Hepatocyte (in vitro differentiated cells): ENCODE data around the gene SERPINH1. TPM values are rescaled to one million over a fixed set of nuclear protein-coding genes. Genes with fewer than 3 reads are reported as not detected.

Source experiments
- DNase-seq: peaks from one replicate; pipeline ENCODE4 v3.0.0-alpha.2; 2016; ENCODE audit warnings: low spot score
- H2AFZ ChIP-seq: fragments of 200-600 bp; sonication (generic); 2 replicates; pipeline ENCODE4 v1.6.0; 2016; ENCODE audit warnings: antibody characterized with exemption, mild to moderate bottlenecking
- H3K27ac ChIP-seq: fragments of 200-600 bp; sonication (generic); 2 replicates; pipeline ENCODE4 v1.5.1; 2016; ENCODE audit warnings: mild to moderate bottlenecking
- H3K27me3 ChIP-seq: fragments of 200-600 bp; sonication (generic); 2 replicates; pipeline ENCODE4 v1.6.1; 2016
- H3K36me3 ChIP-seq: fragments of 200-600 bp; sonication (generic); replicated peaks from 2 replicates; pipeline ENCODE4 v1.5.1; 2016; ENCODE audit warnings: low read depth; ENCODE audit not compliant: insufficient read depth
- H3K4me1 ChIP-seq: fragments of 200-600 bp; sonication (generic); 2 replicates; pipeline ENCODE4 v1.5.1; 2016; ENCODE audit warnings: mild to moderate bottlenecking, moderate library complexity; ENCODE audit not compliant: insufficient read depth
- H3K4me2 ChIP-seq: fragments of 200-600 bp; sonication (generic); 2 replicates; pipeline ENCODE4 v1.6.0; 2016
- H3K4me3 ChIP-seq: fragments of 200-600 bp; sonication (generic); 2 replicates; pipeline ENCODE4 v1.5.1; 2016; ENCODE audit warnings: mild to moderate bottlenecking
- H3K79me2 ChIP-seq: fragments of 200-600 bp; sonication (generic); 2 replicates; pipeline ENCODE4 v1.6.0; 2017; ENCODE audit warnings: mild to moderate bottlenecking
- H3K9me2 ChIP-seq: fragments of 200-600 bp; sonication (generic); replicated peaks from 2 replicates; pipeline ENCODE4 v1.6.0; 2017; ENCODE audit warnings: mild to moderate bottlenecking; ENCODE audit not compliant: insufficient read depth
- H3K9me3 ChIP-seq: fragments of 200-600 bp; sonication (generic); 2 replicates; pipeline ENCODE4 v1.5.1; 2016; ENCODE audit warnings: low read depth, mild to moderate bottlenecking
- H4K20me1 ChIP-seq: fragments of 200-600 bp; sonication (generic); 2 replicates; pipeline ENCODE4 v1.6.0; 2016; ENCODE audit warnings: mild to moderate bottlenecking; ENCODE audit not compliant: insufficient read depth, poor library complexity, severe bottlenecking
- CTCF ChIP-seq: fragments of 200-600 bp; sonication (generic); IDR thresholded peaks from 2 replicates; pipeline ENCODE4 v1.5.1; 2016; ENCODE audit warnings: antibody characterized with exemption, mild to moderate bottlenecking; ENCODE audit not compliant: poor library complexity
- EZH2 ChIP-seq: fragments of 200-600 bp; sonication (generic); IDR thresholded peaks from 2 replicates; pipeline ENCODE4 v1.6.1; 2016; ENCODE audit warnings: antibody characterized with exemption, mild to moderate bottlenecking, borderline replicate concordance
- EZH2phosphoT487 ChIP-seq: fragments of 200-600 bp; sonication (generic); IDR thresholded peaks from one replicate; pipeline ENCODE4 v1.6.1; 2018; ENCODE audit warnings: antibody characterized with exemption, mild to moderate bottlenecking, low read depth, moderate library complexity; ENCODE audit not compliant: unreplicated experiment, severe bottlenecking
- WGBS: methylation state at CpG from one replicate; pipeline ENCODE4 v1.1.6; 2016; ENCODE audit warnings: low lambda C conversion rate; ENCODE audit errors: missing lambda C conversion rate; 5-methylcytosine and 5-hydroxymethylcytosine counted together
- polyA plus RNA-seq: library from polyadenylated mRNA; unstranded; fragments of >200 nt; fragmentation: Nextera tagmentation; extraction: Ambion mirVana; gene quantifications from 2 replicates; pipeline ENCODE4 v1.2.1, GENCODE V29; 2016
- total RNA-seq: library from RNA; depleted of rRNA; stranded (reverse); fragments of >200 nt; gene quantifications from 2 replicates; pipeline ENCODE4 v1.2.3, GENCODE V29; 2014

Gene SERPINH1
- total and polyA plus RNA-seq, 2 experiments from 2014 or later, result 479 to 805 TPM

GRCh38 chr11:75568616-75569219 is 6.7 kb downstream of the SERPINH1 start:
- Histone ChIP-seq H3K4me1 (peaks cover 21% of the 10 kb centered on the region), H3K36me3 (no peaks in the 10 kb centered on the region), H3K4me3 (no peak overlapping the region), H3K9me3 (no peaks in the 10 kb centered on the region), H2AFZ (no peak overlapping the region), H3K4me2 (no peak overlapping the region), H3K79me2 (peaks cover 60% of the 10 kb centered on the region), H4K20me1 (peaks cover 54% of the 10 kb centered on the region), H3K9me2 (no peaks in the 10 kb centered on the region), H3K27ac (no peak overlapping the region), H3K27me3 (no peaks in the 10 kb centered on the region)
- TF ChIP-seq CTCF, result no peak
- TF ChIP-seq EZH2, result no peak
- no peak for TF ChIP-seq EZH2phosphoT487
- DNase-seq, result no peak
- WGBS, result 93% methylated on average over 14 of the region's 14 CpGs

- Histone ChIP-seq H4K20me1 (peaks cover 41% of the 10 kb centered on the region), H3K27ac (no peak overlapping the region), H3K9me3 (no peaks in the 10 kb centered on the region), H3K9me2 (no peaks in the 10 kb centered on the region), H3K4me1 (peaks cover 6% of the 10 kb centered on the region), H3K27me3 (no peaks in the 10 kb centered on the region), H3K4me2 (no peak overlapping the region), H3K36me3 (no peaks in the 10 kb centered on the region), H2AFZ (no peak overlapping the region), H3K79me2 (peaks cover 41% of the 10 kb centered on the region), H3K4me3 (no peak overlapping the region)
- TF ChIP-seq CTCF, result no peak
- no peak for TF ChIP-seq EZH2
- TF ChIP-seq EZH2phosphoT487, result no peak
- no peak for DNase-seq
- 95% methylated on average over 8 of the region's 9 CpGs for WGBS
Observed at GRCh38 chr11:75570559-75571139, 8.6 kb downstream of the SERPINH1 start.

- Histone ChIP-seq H2AFZ (no peak overlapping the region), H3K9me2 (no peaks in the 10 kb centered on the region), H4K20me1 (peaks cover 31% of the 10 kb centered on the region), H3K4me3 (no peak overlapping the region), H3K27me3 (no peaks in the 10 kb centered on the region), H3K79me2 (peaks cover 31% of the 10 kb centered on the region), H3K36me3 (no peaks in the 10 kb centered on the region), H3K4me2 (no peak overlapping the region), H3K4me1 (no peaks in the 10 kb centered on the region), H3K9me3 (no peaks in the 10 kb centered on the region), H3K27ac (no peak overlapping the region)
- DNase-seq, result no peak
- no peak for TF ChIP-seq EZH2phosphoT487
- TF ChIP-seq EZH2, result no peak
- TF ChIP-seq CTCF, result no peak
- whole genome bisulfite sequencing, result 97% methylated on average over 14 of the region's 14 CpGs
Observed at GRCh38 chr11:75571625-75572024, 9.6 kb downstream of the SERPINH1 start.
